Measurements from ENCODE around the gene BUB1B.
"Not testable (repeated sequence)": the region's sequence is repeated elsewhere in the genome, so short reads cannot be mapped to it uniquely, and the experiment has no call there.

BUB1B gene, protein sequence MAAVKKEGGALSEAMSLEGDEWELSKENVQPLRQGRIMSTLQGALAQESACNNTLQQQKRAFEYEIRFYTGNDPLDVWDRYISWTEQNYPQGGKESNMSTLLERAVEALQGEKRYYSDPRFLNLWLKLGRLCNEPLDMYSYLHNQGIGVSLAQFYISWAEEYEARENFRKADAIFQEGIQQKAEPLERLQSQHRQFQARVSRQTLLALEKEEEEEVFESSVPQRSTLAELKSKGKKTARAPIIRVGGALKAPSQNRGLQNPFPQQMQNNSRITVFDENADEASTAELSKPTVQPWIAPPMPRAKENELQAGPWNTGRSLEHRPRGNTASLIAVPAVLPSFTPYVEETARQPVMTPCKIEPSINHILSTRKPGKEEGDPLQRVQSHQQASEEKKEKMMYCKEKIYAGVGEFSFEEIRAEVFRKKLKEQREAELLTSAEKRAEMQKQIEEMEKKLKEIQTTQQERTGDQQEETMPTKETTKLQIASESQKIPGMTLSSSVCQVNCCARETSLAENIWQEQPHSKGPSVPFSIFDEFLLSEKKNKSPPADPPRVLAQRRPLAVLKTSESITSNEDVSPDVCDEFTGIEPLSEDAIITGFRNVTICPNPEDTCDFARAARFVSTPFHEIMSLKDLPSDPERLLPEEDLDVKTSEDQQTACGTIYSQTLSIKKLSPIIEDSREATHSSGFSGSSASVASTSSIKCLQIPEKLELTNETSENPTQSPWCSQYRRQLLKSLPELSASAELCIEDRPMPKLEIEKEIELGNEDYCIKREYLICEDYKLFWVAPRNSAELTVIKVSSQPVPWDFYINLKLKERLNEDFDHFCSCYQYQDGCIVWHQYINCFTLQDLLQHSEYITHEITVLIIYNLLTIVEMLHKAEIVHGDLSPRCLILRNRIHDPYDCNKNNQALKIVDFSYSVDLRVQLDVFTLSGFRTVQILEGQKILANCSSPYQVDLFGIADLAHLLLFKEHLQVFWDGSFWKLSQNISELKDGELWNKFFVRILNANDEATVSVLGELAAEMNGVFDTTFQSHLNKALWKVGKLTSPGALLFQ

DNA sequence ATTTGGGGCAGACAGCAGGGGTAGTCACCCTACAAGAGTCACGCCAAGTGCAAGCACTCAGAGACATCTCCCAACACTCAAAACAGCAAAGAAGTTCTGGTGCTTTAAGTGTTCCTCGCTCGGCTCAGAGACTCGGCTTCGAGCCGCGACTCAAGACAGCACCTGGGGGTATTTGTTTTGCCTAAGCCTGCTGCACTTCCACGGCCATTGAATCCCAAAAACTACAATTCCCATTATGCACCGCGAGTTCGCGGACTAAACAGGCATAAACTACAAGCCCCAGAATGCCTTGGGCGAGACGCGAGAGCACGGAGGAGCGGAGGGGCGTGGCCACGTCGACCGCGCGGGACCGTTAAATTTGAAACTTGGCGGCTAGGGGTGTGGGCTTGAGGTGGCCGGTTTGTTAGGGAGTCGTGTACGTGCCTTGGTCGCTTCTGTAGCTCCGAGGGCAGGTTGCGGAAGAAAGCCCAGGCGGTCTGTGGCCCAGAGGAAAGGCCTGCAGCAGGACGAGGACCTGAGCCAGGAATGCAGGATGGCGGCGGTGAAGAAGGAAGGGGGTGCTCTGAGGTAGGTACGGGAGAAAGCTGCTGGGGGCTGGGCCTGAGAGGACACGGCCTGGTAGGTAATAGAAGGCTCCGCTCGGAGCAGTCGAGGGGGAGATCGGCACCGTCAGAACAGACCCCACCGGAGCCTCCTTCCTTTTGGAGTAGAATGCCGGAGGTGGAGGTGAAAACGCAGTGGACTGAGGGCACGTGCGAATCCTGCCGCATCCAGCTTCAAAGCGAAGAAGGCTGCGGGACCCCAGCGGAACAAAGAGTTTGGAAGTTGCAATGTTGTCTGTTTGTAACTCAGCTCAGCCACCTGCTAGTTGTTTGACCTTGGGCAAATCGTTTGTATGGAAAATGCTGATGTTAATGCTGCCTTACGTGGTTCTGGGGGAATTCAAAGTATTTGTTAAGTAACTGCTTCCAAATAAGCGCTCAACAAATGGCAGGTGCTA lies at the start of gene BUB1B:
Gene BUB1B, plus strand, starts transcription at position 381 of the 1,000 bp plus-strand sequence. Its CDS starts 152 bp downstream, at position 533.
- peak; percentile 91 for DNase-seq

DNA sequence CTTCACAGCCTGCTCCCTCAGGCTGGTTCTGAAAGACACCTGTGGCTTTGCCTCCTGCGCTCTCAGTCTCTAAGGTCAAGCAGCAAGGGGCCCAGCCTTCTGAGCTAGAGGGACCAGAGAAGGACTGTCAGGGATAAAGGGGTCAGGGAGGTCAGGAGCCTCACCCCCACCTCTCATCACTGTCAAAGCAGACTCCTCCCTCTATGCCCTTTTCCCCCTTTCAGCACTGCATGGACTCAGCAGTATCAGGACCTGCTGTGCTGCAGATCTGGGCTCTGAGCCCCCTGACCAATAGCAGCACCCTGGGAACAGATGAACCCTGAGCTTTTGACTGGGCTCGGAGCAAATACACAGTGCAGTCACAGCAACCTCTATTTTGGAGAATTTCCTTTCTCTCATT lies 49.0 kb upstream of the BUB1B start:
- DNase-seq, result no peak

DNA sequence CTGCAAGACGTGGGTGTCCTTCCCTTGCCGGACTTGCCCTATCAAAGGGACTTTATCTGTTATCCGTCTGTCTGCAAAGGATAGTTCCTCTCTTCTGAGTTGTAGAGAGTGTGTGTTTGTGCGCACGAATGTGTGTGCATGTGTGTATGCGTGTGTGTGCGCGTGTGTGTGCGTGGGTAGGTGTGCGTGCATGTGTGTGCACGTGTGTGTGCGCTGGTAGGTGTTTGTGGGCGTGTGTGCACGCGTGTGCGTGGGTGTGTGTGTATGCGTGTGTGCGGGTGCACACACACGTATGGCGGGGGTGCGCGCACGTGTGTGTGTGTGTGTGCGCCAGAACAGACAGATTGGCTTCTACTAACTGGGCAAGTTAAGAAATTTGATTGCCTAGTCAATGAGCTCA lies 48.1 kb upstream of the BUB1B start:
- DNase-seq, result no peak

DNA sequence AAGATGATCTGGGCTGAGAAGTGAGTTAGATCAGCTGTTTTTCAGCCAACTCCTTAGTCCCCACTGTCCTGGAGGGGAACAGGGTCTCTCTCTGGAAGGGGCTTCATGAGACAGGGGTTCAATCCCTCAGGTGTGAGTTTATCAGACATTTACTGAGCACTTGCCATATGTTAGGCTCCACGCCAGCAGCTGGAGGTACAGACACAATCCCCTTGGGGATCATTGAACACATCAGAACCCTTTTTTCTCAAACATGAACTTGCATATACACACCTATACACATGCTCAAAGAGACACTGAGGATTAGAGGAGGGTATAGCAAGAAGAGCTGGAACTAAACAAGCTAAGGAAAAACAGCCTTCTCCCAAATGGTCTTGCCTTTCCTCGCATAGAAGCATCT lies 46.7 kb upstream of the BUB1B start:
- no peak for DNase-seq

DNA sequence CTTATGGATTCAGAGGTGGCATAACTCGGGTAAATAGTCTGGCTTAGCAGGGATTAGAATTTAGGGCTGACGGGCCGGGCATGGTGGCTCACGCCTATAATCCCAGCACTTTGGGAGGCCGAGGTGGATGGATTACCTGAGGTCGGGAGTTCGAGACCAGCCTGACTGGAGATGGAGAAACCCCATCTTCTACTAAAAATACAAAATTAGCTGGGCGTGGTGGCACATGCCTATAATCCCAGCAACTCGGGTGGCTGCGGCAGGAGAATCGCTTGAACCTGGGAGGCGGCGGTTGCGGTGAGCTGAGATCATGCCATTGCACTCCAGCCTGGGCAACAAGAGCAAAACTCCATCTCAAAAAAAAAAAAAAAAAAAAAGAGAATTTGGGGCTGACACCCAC lies 45.8 kb upstream of the BUB1B start:
- peak; percentile 12 for DNase-seq

DNA sequence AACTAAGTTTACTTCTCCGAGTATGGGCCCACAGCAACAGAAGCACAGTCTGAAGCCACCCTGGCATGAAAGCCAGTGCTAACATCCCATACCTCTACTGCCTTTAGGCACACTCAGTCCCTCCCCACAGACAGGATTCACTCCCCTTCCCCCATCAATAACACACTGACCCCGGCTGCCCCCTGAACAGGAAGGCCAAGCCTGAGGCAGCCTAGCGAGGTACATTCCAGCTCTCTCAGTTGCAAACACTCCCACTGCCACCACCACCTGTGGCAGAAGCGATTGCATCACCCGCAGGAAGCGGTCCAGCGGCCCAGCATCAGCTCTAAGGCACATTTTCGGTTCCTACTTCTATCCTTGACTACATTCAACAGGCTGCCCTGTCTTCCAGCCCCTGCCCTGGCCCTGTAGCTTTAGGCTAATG lies 45.2 kb upstream of the BUB1B start:
- DNase-seq, result peak; percentile 43

DNA sequence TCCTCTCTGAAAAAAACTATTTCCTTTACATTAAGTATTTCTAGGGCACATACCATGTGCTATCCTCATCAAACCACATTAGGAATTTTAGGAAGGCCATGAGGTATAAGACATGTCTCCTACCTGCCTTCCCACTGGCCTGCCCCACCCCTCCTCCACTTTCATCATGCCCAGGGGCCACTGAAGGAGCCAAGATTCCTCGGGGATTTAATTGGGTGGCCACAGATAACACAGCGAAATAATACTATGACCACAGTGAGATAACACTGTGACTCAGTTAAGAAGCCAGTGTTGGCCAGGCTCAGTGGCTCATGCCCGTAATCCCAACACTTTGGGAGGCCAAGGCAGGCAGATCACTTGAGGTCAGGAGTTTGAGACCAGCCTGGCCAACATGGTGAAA lies 42.4 kb upstream of the BUB1B start:
- no peak for DNase-seq

DNA sequence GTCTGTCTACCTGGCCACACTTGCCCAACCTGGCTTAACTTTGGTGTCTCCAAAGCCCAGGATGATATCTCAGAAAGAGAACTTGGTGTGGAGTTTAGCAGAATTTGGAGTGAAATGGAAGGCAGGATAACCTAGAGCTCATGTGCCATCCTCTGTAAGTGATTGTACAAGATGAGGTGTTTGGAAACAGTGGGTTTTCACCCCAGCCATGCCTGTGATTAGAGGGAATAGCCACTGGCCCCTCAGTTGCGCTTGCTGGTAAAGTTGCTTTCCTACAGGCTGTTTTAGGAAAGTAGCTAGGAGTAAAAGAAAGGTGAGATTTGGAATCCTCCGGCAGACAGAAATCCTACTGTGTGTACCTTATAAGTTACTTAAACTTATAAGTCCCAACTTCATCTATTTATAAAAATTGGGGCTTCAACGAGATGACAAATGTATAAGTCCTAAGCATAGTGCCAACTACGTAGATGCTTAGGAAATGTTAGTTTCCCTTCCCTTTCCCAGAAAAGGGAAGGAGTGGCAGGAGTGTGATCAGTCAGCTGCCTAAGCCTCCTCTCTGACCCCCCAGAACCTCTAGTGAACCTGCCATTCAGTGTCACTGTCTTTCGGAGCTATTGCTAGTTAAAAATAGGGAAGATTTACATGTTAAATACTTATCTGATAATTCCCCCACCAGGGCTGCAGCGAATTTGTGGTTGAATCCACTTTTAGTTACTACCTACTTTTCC lies 38.8 kb upstream of the BUB1B start:
- DNase-seq, result no peak

DNA sequence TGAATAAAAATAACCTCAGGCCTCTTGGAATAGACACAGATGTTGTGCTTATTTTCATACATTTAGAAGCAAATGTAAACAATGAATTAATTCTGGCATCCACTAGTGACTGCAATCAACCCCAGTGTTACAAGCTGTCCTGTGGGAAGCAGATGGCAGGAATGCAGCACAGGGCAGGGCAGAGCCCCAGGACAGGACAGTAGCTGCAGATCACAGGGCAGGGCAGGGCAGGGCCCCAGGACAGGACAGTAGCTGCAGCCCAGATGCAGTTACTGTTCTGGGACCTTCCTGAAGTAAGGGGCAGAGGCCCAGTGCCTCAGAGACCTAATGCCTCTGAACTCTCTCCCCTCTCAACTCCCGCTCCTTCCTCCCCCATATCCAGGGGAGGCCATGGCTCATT lies 37.9 kb upstream of the BUB1B start:
- DNase-seq, result not testable (repeated sequence)

DNA sequence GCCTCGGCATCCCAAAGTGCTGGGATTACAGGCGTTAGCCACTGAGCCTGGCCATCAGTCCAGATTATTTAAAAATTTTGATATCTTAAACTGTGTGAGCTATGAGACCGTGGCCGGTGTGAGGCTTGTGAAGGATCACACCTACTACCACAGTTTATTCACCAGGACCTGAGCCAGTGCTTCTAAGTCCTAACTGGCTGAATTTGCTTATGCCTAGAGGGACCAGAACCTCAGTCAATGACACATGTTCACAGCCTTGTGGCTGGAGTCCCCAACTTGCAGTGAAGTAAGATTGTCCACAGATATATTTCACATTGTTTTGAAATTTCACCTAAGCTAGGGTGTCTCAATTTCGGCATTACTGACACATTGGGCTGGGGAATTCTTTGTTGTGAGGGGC lies 37.0 kb upstream of the BUB1B start:
- not testable (repeated sequence) for DNase-seq

DNA sequence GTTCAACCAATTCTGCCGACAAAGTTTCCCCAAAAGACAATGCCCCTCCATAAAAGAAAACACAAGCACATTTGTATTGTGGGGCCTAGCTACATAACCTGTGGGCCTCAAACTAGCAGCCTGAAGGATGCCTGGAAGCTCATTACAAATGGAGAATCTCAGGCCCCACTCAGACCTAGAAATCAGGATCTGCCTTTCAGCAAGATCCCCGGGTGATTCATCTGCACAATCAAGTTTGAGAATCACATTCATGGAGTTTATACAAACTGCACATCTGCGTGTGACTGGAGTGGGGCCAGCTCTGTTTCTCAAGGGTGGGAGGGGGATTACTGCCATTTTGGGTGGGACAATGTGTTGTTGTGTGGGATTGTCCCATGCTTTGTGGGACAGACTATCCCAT lies 36.5 kb upstream of the BUB1B start:
- DNase-seq, result not testable (repeated sequence)

DNA sequence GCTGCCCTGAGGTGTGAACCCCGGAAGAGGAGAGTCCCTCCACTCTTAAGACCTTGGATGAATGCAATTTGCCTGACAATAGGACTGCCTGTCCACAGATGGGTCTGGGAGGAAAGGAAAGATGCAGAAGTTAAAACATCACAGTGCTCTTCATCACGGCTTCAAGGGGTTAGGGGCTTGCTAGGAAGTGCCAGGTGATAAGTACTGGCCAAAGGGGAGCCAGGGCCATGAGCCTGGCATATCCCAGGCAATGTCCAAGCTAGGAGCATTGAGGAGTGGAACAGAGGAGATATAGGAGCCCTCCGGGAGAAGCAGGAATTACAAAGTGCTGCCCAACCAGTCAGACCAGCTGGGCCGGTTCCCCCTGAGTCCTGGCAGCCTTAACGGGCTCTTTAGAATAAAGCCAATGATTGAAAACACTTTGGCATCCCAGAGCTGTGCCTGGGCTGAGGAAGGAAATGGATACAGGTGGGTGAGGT lies 36.0 kb upstream of the BUB1B start:
- DNase-seq, result not testable (repeated sequence)

DNA sequence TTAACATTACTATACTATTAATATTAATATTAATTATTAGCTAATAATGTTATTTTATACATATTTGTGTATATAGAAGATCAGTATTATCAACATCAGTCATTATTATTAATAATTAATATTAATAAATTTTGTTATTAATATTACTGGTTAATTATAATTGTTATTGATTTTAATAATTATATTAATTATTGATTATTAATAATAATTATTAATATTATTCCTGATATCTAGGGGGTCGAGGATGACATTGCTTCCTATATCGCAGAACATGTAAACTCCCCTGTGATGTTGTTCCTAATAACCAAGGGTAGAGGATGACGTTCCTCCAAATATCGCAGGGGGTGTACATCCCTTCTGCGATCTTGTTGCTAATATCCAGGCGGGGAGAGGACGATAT lies 34.9 kb upstream of the BUB1B start:
- no peak for DNase-seq

DNA sequence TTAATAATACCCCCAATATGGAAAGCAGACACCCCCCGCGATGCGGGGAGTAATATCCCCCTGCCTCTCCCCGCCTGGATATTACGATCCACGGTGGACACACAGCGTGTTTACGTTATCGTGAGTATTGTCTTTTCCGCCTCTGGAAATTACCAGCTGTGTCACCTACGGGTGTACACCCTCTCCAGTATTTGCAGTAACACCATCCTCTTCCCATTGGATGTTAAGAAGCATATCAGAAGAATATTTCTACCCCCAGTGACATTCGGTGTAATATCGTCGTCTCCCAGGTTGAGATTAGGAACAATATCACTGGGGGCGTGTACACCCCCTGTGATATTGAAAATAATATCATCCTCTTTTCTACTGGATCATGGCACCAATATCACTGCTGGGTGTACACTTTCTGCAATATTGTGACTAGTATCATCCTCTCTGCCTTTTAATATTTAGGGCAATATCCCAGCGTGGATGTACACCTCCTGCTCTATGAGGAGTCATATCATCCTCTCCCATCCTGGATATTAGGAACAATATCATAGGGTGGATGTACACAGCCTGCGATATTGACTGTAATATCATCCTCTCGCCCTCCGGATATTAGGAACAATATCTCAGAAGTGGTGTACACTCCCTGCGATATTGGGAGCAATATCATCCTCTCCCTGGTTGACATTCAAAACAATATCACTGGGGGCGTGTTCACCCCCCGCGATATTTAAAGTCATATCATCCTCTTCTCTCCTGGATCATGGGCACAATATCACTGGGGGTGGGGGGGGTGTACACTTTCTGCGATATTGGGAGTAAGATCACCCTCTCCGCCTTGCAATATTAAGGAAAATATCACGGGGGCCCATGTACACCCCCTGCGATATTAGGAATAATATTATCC lies 31.9 kb upstream of the BUB1B start:
- no peak for DNase-seq

DNA sequence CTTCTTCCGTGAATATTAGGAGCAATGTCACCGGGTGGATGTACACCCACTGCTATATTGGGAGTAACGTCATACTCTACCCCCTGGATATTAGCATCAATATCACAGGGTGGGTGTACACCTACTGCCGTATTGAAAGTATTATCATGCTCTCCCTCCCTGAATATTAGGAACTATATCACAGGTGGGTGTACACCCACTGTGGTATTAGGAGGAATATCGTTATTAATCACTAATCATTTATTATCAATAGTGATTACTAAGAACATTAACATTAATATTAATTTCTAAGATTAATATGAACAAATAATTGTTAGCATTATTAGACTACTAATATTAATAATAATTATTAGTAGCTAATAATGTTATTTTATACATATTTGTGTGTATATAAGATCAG lies 30.8 kb upstream of the BUB1B start:
- DNase-seq, result no peak

DNA sequence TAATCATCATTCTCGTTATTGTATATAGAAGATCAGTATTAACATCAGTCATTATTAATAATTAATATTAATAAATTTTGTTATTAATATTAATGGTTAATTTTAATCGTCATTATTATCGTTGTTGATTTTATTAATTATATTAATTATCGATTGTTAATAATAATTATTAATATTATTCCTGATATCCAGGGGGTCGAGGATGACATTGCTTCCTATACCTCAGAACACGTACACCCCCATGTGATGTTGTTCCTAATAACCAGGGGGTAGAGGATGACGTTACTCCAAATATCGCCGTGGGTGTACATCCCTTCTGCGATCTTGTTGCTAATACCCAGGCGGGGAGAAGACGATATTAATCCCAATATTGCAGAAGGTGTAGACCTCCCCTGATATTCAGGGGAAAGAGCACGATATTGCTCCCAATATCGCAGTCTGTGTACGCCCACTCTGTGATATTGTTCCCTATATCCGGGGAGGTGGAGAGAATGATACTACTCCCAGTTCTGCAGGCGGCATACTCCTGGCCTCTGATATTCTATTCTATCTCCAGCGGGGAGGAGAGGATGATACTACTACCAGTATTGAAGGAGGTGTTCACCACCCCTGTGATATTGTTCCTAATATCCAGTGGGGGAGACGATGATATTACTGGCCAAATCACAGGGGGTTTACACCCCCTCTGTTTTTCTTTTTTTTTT lies 29.9 kb upstream of the BUB1B start:
- no peak for DNase-seq

DNA sequence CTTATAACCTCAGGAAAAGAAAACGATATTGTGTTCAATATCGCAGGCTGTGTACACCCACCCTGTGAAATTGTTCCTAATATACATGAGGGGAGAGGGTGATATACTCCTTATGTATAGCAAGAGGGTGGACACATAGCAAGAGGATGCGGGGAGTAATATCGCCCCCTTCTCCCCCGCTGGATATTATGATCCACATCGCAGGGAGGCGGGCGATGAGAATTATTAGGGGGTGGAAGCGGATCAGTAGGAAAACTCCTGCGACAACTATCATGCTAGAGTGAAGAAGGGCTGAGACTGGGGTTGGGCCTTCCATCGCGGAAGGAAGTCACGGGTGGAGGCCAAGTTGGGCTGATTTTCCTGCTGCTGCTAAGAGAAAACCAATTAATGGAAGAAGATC lies 27.3 kb upstream of the BUB1B start:
- no peak for DNase-seq

DNA sequence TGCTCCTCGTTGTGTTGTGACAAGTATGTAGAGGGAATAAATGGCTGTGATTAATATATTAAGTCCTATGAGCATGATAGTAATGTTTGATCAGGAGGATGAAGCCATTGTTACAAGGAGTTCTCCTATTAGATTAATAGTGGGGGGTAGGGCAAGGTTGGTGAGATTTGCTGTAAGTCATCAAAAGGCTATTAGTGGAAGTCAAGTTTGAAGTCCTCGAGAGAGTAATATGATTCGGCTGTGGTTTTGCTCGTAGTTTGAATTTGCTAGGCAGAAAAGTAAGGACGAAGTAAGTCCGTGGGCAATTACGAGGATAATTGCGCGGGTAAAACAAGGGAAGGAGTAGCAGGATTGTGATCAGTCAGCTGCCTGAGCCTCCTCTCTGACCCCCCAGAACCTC lies 26.0 kb upstream of the BUB1B start:
- DNase-seq, result no peak

DNA sequence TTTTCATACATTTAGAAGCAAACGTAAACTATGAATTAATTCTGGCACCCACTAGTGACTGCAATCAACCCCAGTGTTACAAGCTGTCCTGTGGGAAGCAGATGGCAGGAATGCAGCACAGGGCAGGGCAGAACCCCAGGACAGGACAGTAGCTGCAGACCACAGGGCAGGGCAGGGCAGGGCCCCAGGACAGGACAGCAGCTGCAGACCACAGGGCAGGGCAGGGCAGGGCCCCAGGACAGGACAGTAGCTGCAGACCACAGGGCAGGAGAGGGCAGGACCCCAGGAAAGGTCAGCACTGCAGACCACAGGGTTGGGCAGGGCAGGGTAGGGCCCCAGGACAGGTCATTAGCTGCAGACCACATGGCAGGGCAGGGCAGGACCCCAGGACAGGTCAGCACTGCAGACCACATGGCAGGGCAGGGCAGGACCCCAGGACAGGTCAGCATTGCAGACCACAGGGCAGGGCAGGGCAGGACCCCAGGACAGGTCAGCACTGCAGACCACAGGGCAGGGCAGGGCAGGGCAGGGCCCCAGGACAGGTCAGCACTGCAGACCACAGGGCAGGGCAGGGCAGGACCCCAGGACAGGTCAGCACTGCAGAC lies 24.9 kb upstream of the BUB1B start:
- DNase-seq, result not testable (repeated sequence)
